Endothelial cell of umbilical vein (primary cell): ENCODE results near the gene PLEKHA5.

ENCODE experiments used
- EZH2 ChIP-seq: IDR thresholded peaks from 2 replicates; pipeline ENCODE4 v1.6.1; 2012; ENCODE audit warnings: borderline replicate concordance, low read depth, mild to moderate bottlenecking, moderate library complexity, low read length, inconsistent platforms; ENCODE audit not compliant: severe bottlenecking
- FOS ChIP-seq: IDR thresholded peaks from 2 replicates; pipeline ENCODE4 v1.6.1; 2011; ENCODE audit warnings: mild to moderate bottlenecking, low read length, moderate library complexity, borderline replicate concordance; ENCODE audit not compliant: insufficient read depth
- GATA2 ChIP-seq: IDR thresholded peaks from 2 replicates; pipeline ENCODE4 v1.7.0; 2011; ENCODE audit warnings: low read depth, mild to moderate bottlenecking, moderate library complexity, mixed read lengths, low read length; ENCODE audit not compliant: insufficient read length, insufficient read depth
- MYC ChIP-seq: IDR thresholded peaks from one replicate; pipeline ENCODE4 v1.6.1; 2011; ENCODE audit warnings: mild to moderate bottlenecking, low read depth, low read length
- POLR2A ChIP-seq: IDR thresholded peaks from 2 replicates; pipeline ENCODE4 v1.6.1; 2012; ENCODE audit warnings: low read depth, mild to moderate bottlenecking, control low read depth, low read length
- POLR2AphosphoS5 ChIP-seq: IDR thresholded peaks from 2 replicates; pipeline ENCODE4 v1.6.1; 2012; ENCODE audit warnings: low read depth, mild to moderate bottlenecking, control low read depth, low read length, moderate library complexity; ENCODE audit not compliant: insufficient read depth
- TF ChIP-seq, protein P1 (sequence below), 2 donors: IDR thresholded peaks; 1 replicate in 1 of 2; 2 replicates in 1 of 2; pipeline ENCODE4 v1.5.1; 2011; ENCODE audit warnings: low read length in 2 of 2, mild to moderate bottlenecking in 2 of 2, moderate library complexity in 2 of 2, control low read depth in 1 of 2, inconsistent platforms in 1 of 2, low read depth in 1 of 2; ENCODE audit not compliant: insufficient read depth in 1 of 2; ENCODE audit errors: extremely low read depth in 1 of 2
- TF ChIP-seq, protein P2 (sequence below): IDR thresholded peaks from 2 replicates; pipeline ENCODE4 v1.6.1; 2011; ENCODE audit not compliant: insufficient read depth, insufficient read length

DNA sequence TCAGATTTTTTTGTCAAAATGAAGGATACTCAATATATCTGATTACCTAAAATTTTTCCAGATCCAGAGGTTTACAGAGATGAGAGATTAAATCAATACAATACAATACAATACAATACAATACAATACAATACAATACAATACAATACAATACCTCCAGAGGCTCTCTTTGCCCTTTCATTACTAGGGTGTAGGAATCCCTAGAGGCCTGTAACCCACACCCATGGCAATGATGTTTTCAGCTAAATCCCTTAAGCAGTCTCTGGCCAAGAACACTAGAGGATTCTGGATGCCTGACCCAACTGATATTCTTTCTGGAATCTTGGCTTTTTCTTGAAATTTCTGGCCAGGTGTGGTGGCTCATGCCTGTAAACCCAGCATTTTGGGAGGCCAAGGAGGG lies 286.0 kb downstream of the PLEKHA5 start:
- TF ChIP-seq, protein P1, sequence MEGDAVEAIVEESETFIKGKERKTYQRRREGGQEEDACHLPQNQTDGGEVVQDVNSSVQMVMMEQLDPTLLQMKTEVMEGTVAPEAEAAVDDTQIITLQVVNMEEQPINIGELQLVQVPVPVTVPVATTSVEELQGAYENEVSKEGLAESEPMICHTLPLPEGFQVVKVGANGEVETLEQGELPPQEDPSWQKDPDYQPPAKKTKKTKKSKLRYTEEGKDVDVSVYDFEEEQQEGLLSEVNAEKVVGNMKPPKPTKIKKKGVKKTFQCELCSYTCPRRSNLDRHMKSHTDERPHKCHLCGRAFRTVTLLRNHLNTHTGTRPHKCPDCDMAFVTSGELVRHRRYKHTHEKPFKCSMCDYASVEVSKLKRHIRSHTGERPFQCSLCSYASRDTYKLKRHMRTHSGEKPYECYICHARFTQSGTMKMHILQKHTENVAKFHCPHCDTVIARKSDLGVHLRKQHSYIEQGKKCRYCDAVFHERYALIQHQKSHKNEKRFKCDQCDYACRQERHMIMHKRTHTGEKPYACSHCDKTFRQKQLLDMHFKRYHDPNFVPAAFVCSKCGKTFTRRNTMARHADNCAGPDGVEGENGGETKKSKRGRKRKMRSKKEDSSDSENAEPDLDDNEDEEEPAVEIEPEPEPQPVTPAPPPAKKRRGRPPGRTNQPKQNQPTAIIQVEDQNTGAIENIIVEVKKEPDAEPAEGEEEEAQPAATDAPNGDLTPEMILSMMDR (IDR thresholded peaks at IDR 0.05; ENCODE audit: extremely low read depth in 1 of 2, insufficient read depth in 1 of 2, low read depth in 1 of 2, low read length in 2 of 2): no peak
- TF ChIP-seq EZH2 (no peak), POLR2A (no peak), MYC (no peak), POLR2AphosphoS5 (no peak), FOS (no peak), GATA2 (no peak)
- TF ChIP-seq, protein P2, sequence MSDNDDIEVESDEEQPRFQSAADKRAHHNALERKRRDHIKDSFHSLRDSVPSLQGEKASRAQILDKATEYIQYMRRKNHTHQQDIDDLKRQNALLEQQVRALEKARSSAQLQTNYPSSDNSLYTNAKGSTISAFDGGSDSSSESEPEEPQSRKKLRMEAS: no peak
